Trophoblast cell (in vitro differentiated cells and primary cell): ENCODE results near the gene PHF5A.
A peak's percentile ranks its signal among the peaks of the same experiment; 100 is the strongest.
"Not testable (repeated sequence)": the region's sequence is repeated elsewhere in the genome, so short reads cannot be mapped to it uniquely, and the experiment has no call there.

Experiments used
- DNase-seq, 2 donors: peaks; one replicate each; pipeline ENCODE4 v3.0.0-alpha.2; 2016
- H2AFZ ChIP-seq: 2 replicates; pipeline ENCODE4 v1.6.1; 2013; ENCODE audit warnings: low read length, moderate library complexity, mild to moderate bottlenecking; ENCODE audit not compliant: insufficient read depth, poor library complexity
- H2AK5ac ChIP-seq: 2 replicates; pipeline ENCODE4 v1.6.1; 2013; ENCODE audit warnings: mild to moderate bottlenecking, low read length
- H2BK120ac ChIP-seq: 2 replicates; pipeline ENCODE4 v1.6.1; 2013; ENCODE audit warnings: low read length, mild to moderate bottlenecking, moderate library complexity; ENCODE audit not compliant: insufficient read depth, poor library complexity
- H2BK12ac ChIP-seq: 2 replicates; pipeline ENCODE4 v1.6.1; 2013; ENCODE audit warnings: mild to moderate bottlenecking, low read length, moderate library complexity
- H2BK5ac ChIP-seq: 2 replicates; pipeline ENCODE4 v1.6.1; 2013; ENCODE audit warnings: low read length, low read depth, moderate library complexity, mild to moderate bottlenecking; ENCODE audit not compliant: poor library complexity
- H3K14ac ChIP-seq: 2 replicates; pipeline ENCODE4 v1.6.1; 2013; ENCODE audit warnings: mild to moderate bottlenecking, low read length
- H3K18ac ChIP-seq: 2 replicates; pipeline ENCODE4 v1.6.1; 2013; ENCODE audit warnings: mild to moderate bottlenecking, low read length
- H3K23ac ChIP-seq: 2 replicates; pipeline ENCODE4 v1.6.1; 2013; ENCODE audit warnings: low read length
- H3K27ac ChIP-seq: 2 replicates; pipeline ENCODE4 v1.5.1; 2013; ENCODE audit warnings: low read depth, mild to moderate bottlenecking, inconsistent platforms, low read length, moderate library complexity
- H3K27me3 ChIP-seq: 2 replicates; pipeline ENCODE4 v1.6.1; 2013; ENCODE audit warnings: inconsistent platforms, mild to moderate bottlenecking, low read length, moderate library complexity; ENCODE audit not compliant: insufficient read depth
- H3K36me3 ChIP-seq, 2 experiments: 1 replicate in 1 of 2; 2 replicates in 1 of 2; pipeline ENCODE4 v1.6.1; 2013; ENCODE audit warnings: low read length in 2 of 2, mild to moderate bottlenecking in 2 of 2, moderate library complexity in 1 of 2; ENCODE audit not compliant: insufficient read depth in 2 of 2, control insufficient read depth in 1 of 2
- H3K4ac ChIP-seq: 2 replicates; pipeline ENCODE4 v1.6.1; 2013; ENCODE audit warnings: low read depth, mild to moderate bottlenecking, low read length, moderate library complexity
- H3K4me1 ChIP-seq, 2 experiments: 1 replicate in 1 of 2; 2 replicates in 1 of 2; pipeline ENCODE4 v1.6.1; 2013; ENCODE audit warnings: low read length in 2 of 2, mild to moderate bottlenecking in 2 of 2, moderate library complexity in 1 of 2; ENCODE audit not compliant: insufficient read depth in 2 of 2, control insufficient read depth in 1 of 2
- H3K4me2 ChIP-seq: 2 replicates; pipeline ENCODE4 v1.6.1; 2013; ENCODE audit warnings: inconsistent platforms, mild to moderate bottlenecking, low read length, moderate library complexity
- H3K4me3 ChIP-seq: 2 replicates; pipeline ENCODE4 v1.5.1; 2013; ENCODE audit warnings: mild to moderate bottlenecking, low read depth, low read length, inconsistent platforms
- H3K79me1 ChIP-seq: one replicate; pipeline ENCODE4 v1.6.1; 2013; ENCODE audit warnings: low read length
- H3K79me2 ChIP-seq: 2 replicates; pipeline ENCODE4 v1.6.1; 2013; ENCODE audit warnings: low read length, mild to moderate bottlenecking; ENCODE audit not compliant: control insufficient read depth, insufficient read depth, poor library complexity
- H3K9ac ChIP-seq: 2 replicates; pipeline ENCODE4 v1.6.1; 2013; ENCODE audit warnings: mild to moderate bottlenecking, low read length
- H3K9me3 ChIP-seq: 2 replicates; pipeline ENCODE4 v1.6.1; 2013; ENCODE audit warnings: low read depth, mild to moderate bottlenecking, control low read depth, inconsistent platforms, low read length; ENCODE audit not compliant: insufficient read depth
- H4K12ac ChIP-seq: 2 replicates; pipeline ENCODE4 v1.6.1; 2013; ENCODE audit warnings: low read depth, mild to moderate bottlenecking, low read length, moderate library complexity
- H4K8ac ChIP-seq: 2 replicates; pipeline ENCODE4 v1.6.1; 2013; ENCODE audit warnings: low read depth, mild to moderate bottlenecking, low read length, moderate library complexity
- H4K91ac ChIP-seq: one replicate; pipeline ENCODE4 v1.6.1; 2013; ENCODE audit warnings: low read depth, mild to moderate bottlenecking, low read length, moderate library complexity
- WGBS: extraction: QIAGEN DNeasy Blood & Tissue Kit; methylation state at CpG from one replicate; pipeline ENCODE4 v1.1.7; 2013; ENCODE audit warnings: missing lambda C conversion rate; ENCODE audit not compliant: insufficient read length, insufficient coverage; ENCODE audit errors: extremely low coverage; 5-methylcytosine and 5-hydroxymethylcytosine counted together

PHF5A gene

DNA sequence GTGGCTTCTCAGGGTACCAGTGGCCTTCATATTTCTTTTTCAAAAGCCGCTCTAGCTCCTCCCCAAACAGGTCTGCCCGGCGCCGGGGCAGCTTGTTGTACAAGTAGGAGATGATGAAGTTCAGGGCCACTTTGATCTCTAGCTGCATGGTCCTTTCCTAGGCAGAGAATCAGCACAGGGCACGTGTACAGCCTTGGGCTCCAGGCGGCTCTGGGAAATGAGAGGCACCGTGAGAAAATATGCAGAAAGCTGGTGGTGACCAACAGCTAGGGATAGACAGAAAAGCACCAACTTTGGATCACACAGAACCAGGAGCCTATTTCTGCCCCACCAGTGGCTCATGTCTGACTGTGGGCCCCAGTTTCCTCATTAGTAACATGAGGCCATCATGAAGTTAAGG, 31.3 kb downstream of the PHF5A start:
- Histone ChIP-seq H3K79me1 (no peaks in the 10 kb centered on the region), H3K9me3 (no peaks in the 10 kb centered on the region), H2BK120ac (no peak overlapping the region), H3K4me3 (no peak overlapping the region), H3K27me3 (no peaks in the 10 kb centered on the region), H2BK5ac (no peak overlapping the region), H3K36me3 (peaks cover 54 to 62% of the 10 kb centered on the region in 2 experiments), H3K9ac (no peak overlapping the region), H2BK12ac (no peak overlapping the region), H3K18ac (no peak overlapping the region), H4K8ac (no peak overlapping the region), H4K91ac (no peak overlapping the region), H4K12ac (no peak overlapping the region), H3K23ac (no peak overlapping the region), H3K4me2 (no peak overlapping the region), H3K4ac (no peak overlapping the region), H3K79me2 (peaks cover under 1% of the 10 kb centered on the region), H2AK5ac (no peak overlapping the region), H3K14ac (no peak overlapping the region), H3K4me1 (no peaks in the 10 kb centered on the region), H2AFZ (no peak overlapping the region), H3K27ac (no peak overlapping the region)
- DNase-seq: no peak
- WGBS: no CpG with 5 or more reads among the region's 7 CpGs

GRCh38 chr22:41436322-41437113, 32.0 kb downstream of the PHF5A start:
- Histone ChIP-seq H3K4me2 (no peak overlapping the region), H3K27me3 (no peaks in the 10 kb centered on the region), H2BK5ac (no peak overlapping the region), H3K23ac (no peak overlapping the region), H4K91ac (no peak overlapping the region), H3K27ac (no peak overlapping the region), H3K79me1 (no peaks in the 10 kb centered on the region), H2BK120ac (no peak overlapping the region), H3K9me3 (no peaks in the 10 kb centered on the region), H3K18ac (no peak overlapping the region), H3K14ac (no peak overlapping the region), H2BK12ac (no peak overlapping the region), H4K12ac (no peak overlapping the region), H3K4me1 (no peaks in the 10 kb centered on the region), H3K9ac (no peak overlapping the region), H2AK5ac (no peak overlapping the region), H3K36me3 (peaks cover 56 to 64% of the 10 kb centered on the region in 2 experiments), H3K79me2 (no peaks in the 10 kb centered on the region), H3K4me3 (no peak overlapping the region), H2AFZ (no peak overlapping the region), H4K8ac (no peak overlapping the region), H3K4ac (no peak overlapping the region)
- DNase-seq: no peak
- no CpG with 5 or more reads among the region's 23 CpGs for WGBS

GRCh38 chr22:41435560-41435959, 32.9 kb downstream of the PHF5A start:
- no peak overlapping the region for H3K14ac ChIP-seq
- H3K4me1 ChIP-seq: no peaks in the 10 kb centered on the region
- no peak overlapping the region for H2AFZ ChIP-seq
- H4K91ac ChIP-seq: no peak overlapping the region
- H3K36me3 ChIP-seq: peaks cover 54 to 60% of the 10 kb centered on the region in 2 experiments
- no peak overlapping the region for H2BK12ac ChIP-seq
- DNase-seq: no peak
- no peaks in the 10 kb centered on the region for H3K79me1 ChIP-seq
- H3K4ac ChIP-seq: no peak overlapping the region
- H3K23ac ChIP-seq: no peak overlapping the region
- no peak overlapping the region for H4K12ac ChIP-seq
- H3K9ac ChIP-seq: no peak overlapping the region
- H2BK120ac ChIP-seq: no peak overlapping the region
- no peak overlapping the region for H2BK5ac ChIP-seq
- H2AK5ac ChIP-seq: no peak overlapping the region
- no peaks in the 10 kb centered on the region for H3K79me2 ChIP-seq
- no peak overlapping the region for H3K27ac ChIP-seq
- no CpG with 5 or more reads among the region's 4 CpGs for WGBS
- no peaks in the 10 kb centered on the region for H3K9me3 ChIP-seq
- H3K4me3 ChIP-seq: no peak overlapping the region
- peak overlapping the region; percentile 30 for H3K18ac ChIP-seq
- H4K8ac ChIP-seq: no peak overlapping the region
- no peaks in the 10 kb centered on the region for H3K27me3 ChIP-seq
- no peak overlapping the region for H3K4me2 ChIP-seq

- H2BK120ac ChIP-seq: not testable (repeated sequence)
Measured at GRCh38 chr22:41434361-41435003, 34.0 kb downstream of the PHF5A start.

More at GRCh38 chr22:41434361-41435003, 34.0 kb downstream of the PHF5A start:
- H2AK5ac ChIP-seq, H4K8ac ChIP-seq, H3K14ac ChIP-seq, H3K79me2 ChIP-seq, H2AFZ ChIP-seq, H3K4ac ChIP-seq, H3K27ac ChIP-seq, H3K4me3 ChIP-seq, H3K18ac ChIP-seq, H4K12ac ChIP-seq, H2BK12ac ChIP-seq, DNase-seq, H3K4me1 ChIP-seq, H4K91ac ChIP-seq, H3K23ac ChIP-seq, H3K9ac ChIP-seq, H2BK5ac ChIP-seq, H3K79me1 ChIP-seq, H3K9me3 ChIP-seq, H3K4me2 ChIP-seq, H3K27me3 ChIP-seq: not testable (repeated sequence)
- H3K36me3 ChIP-seq: peaks cover 53 to 56% of the 10 kb centered on the region in 2 experiments
- WGBS: no CpG with 5 or more reads among the region's 5 CpGs
